GM23338 (cell line): ENCODE data around the gene ABI2. TPM values are rescaled to one million over a fixed set of nuclear protein-coding genes. Genes with fewer than 3 reads are reported as not detected.

Experiments
- ATAC-seq: fragments of 200-7000 bp; cut with Tn5 transposase; 3 replicates; pipeline ENCODE4 v1.9.1; 2020
- DNase-seq: peaks from one replicate; pipeline ENCODE4 v3.0.0-alpha.2; 2015; ENCODE audit warnings: low spot score
- H2AFZ ChIP-seq: fragments of 200-600 bp; sonication (generic); 2 replicates; pipeline ENCODE4 v1.8.0; 2016; ENCODE audit warnings: antibody characterized with exemption, mild to moderate bottlenecking, moderate library complexity
- H3F3A ChIP-seq: fragments of 200-600 bp; sonication (generic); replicated peaks from 2 replicates; pipeline ENCODE4 v1.8.0; 2017; ENCODE audit warnings: antibody characterized with exemption, mixed run types, low read depth
- H3K27ac ChIP-seq: fragments of 200-600 bp; sonication (generic); 2 replicates; pipeline ENCODE4 v1.6.1; 2016; ENCODE audit warnings: low read depth
- H3K27me3 ChIP-seq: fragments of 200-600 bp; sonication (generic); 2 replicates; pipeline ENCODE4 v1.8.0; 2016; ENCODE audit warnings: mild to moderate bottlenecking, mixed run types, moderate library complexity; ENCODE audit not compliant: insufficient read depth
- H3K36me3 ChIP-seq: fragments of 200-600 bp; sonication (generic); 2 replicates; pipeline ENCODE4 v1.8.0; 2016; ENCODE audit warnings: mild to moderate bottlenecking; ENCODE audit not compliant: insufficient read depth
- H3K4me1 ChIP-seq: fragments of 200-600 bp; sonication (generic); 2 replicates; pipeline ENCODE4 v1.8.0; 2016; ENCODE audit warnings: mild to moderate bottlenecking, moderate library complexity; ENCODE audit not compliant: insufficient read depth
- H3K4me2 ChIP-seq: fragments of 200-600 bp; sonication (generic); 2 replicates; pipeline ENCODE4 v1.7.1; 2017; ENCODE audit warnings: mixed run types
- H3K4me3 ChIP-seq: fragments of 200-600 bp; sonication (generic); 2 replicates; pipeline ENCODE4 v1.6.1; 2016; ENCODE audit warnings: mixed run types
- H3K79me2 ChIP-seq: fragments of 200-600 bp; sonication (generic); replicated peaks from 2 replicates; pipeline ENCODE4 v1.8.0; 2017; ENCODE audit warnings: mild to moderate bottlenecking; ENCODE audit not compliant: insufficient read depth
- H3K9me2 ChIP-seq: fragments of 200-600 bp; sonication (generic); 2 replicates; pipeline ENCODE4 v1.8.0; 2017; ENCODE audit not compliant: insufficient read depth
- H4K20me1 ChIP-seq: fragments of 200-600 bp; sonication (generic); replicated peaks from 2 replicates; pipeline ENCODE4 v1.8.0; 2017; ENCODE audit warnings: mild to moderate bottlenecking; ENCODE audit not compliant: insufficient read depth
- H3K27ac Mint-ChIP-seq: 2 replicates; pipeline ENCODE4 v1.8.0; 2020; ENCODE audit warnings: inconsistent platforms, mild to moderate bottlenecking, moderate library complexity, mixed read lengths
- H3K27me3 Mint-ChIP-seq: 3 replicates; pipeline ENCODE4 v1.8.0; 2022; ENCODE audit warnings: low read depth, mild to moderate bottlenecking, moderate library complexity, mixed read lengths, inconsistent platforms; ENCODE audit not compliant: insufficient read depth, poor library complexity
- H3K36me3 Mint-ChIP-seq: 3 replicates; pipeline ENCODE4 v1.8.0; 2021; ENCODE audit warnings: low read depth, mild to moderate bottlenecking, inconsistent platforms, moderate library complexity, mixed read lengths
- H3K4me1 Mint-ChIP-seq: 3 replicates; pipeline ENCODE4 v1.8.0; 2020; ENCODE audit warnings: mild to moderate bottlenecking, inconsistent platforms, mixed read lengths
- H3K4me3 Mint-ChIP-seq: 3 replicates; pipeline ENCODE4 v1.8.0; 2021; ENCODE audit warnings: moderate library complexity, mild to moderate bottlenecking, inconsistent platforms, mixed read lengths
- H3K9me3 Mint-ChIP-seq: 3 replicates; pipeline ENCODE4 v1.8.0; 2020; ENCODE audit warnings: moderate library complexity, mild to moderate bottlenecking, inconsistent platforms, mixed read lengths
- EZH2 ChIP-seq: fragments of 200-600 bp; sonication (generic); IDR thresholded peaks from one replicate; pipeline ENCODE4 v1.8.0; 2017; ENCODE audit warnings: antibody characterized with exemption, mild to moderate bottlenecking, low read depth; ENCODE audit not compliant: unreplicated experiment
- EZH2phosphoT487 ChIP-seq: fragments of 200-600 bp; sonication (generic); IDR thresholded peaks from one replicate; pipeline ENCODE4 v1.8.1; 2018; ENCODE audit warnings: antibody characterized with exemption; ENCODE audit not compliant: unreplicated experiment
- NANOG ChIP-seq: IDR thresholded peaks from 2 replicates; pipeline ENCODE4 v1.6.1; 2016; ENCODE audit warnings: antibody characterized with exemption, borderline replicate concordance
- POLR2AphosphoS5 ChIP-seq: IDR thresholded peaks from 2 replicates; pipeline ENCODE4 v1.6.1; 2016; ENCODE audit warnings: antibody characterized with exemption, low read depth
- ZNF114 ChIP-seq: fragments of 250-450 bp; sonication (Bioruptor Pico); IDR thresholded peaks from 2 replicates; pipeline ENCODE4 v1.5.0; 2020; ENCODE audit warnings: mild to moderate bottlenecking, moderate library complexity
- ZNF331 ChIP-seq: fragments of 250-450 bp; sonication (Bioruptor Pico); IDR thresholded peaks from 2 replicates; pipeline ENCODE4 v1.5.0; 2020; ENCODE audit warnings: low read depth, mild to moderate bottlenecking, moderate library complexity
- polyA plus RNA-seq: library from polyadenylated mRNA; unstranded; fragments of >200 nt; fragmentation: Nextera tagmentation; extraction: Ambion mirVana; gene quantifications from 2 replicates; pipeline ENCODE4 v1.2.1, GENCODE V29; 2016
- total RNA-seq: library from RNA; depleted of rRNA; stranded (reverse); fragments of >200 nt; shearing (Covaris generic); gene quantifications from 2 replicates; pipeline ENCODE4 v1.2.3, GENCODE V29; 2014
- TF ChIP-seq, protein P1 (sequence below): fragments of 250-450 bp; sonication (Bioruptor Pico); IDR thresholded peaks from 2 replicates; pipeline ENCODE4 v1.5.0; 2020; ENCODE audit warnings: mild to moderate bottlenecking, moderate library complexity
- TF ChIP-seq, protein P2 (sequence below): IDR thresholded peaks from one replicate; pipeline ENCODE4 v1.6.1; 2018; ENCODE audit warnings: antibody characterized with exemption; ENCODE audit not compliant: unreplicated experiment

The ABI2 gene
- total and polyA plus RNA-seq, 2 experiments from 2014 or later, result 46.5 to 114 TPM

DNA sequence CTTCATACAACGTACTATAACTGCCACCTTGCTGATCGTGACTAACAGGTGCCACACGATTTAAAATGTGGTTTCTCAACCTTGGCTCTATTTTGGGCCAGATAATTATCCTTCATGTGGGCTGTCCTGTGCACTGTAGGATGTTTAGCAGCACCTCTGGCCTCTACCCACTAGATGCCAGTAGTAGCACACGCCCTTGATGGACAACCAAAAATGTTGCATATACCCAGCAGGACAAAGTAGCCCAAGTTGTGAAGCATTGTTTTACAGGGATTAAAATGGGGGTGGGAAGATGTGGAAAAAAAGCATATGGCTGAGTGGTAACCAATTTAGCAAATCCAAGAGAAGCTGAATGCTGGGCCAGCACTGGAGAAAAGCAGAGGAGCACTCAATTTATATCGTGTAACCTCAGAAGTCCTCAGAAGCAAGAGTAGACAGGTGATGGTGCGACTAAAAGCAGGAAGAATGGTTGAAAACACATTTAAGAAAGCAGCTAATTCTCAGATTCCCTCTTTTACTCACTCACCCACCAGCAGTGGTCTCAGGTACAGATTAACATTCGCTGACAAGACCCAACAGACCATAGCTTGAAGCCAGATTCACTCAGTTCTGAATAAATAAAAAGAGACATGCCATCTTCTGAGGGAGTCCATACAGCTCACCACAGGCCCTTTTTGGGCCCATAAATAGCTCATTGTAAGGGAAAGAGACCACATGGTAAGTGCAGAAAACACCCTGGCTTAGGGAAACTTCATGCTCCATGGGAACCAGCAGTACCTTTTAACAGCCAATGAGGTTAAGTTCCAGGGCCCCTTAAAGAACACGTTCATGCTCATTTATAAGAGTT is 156.3 kb downstream of the ABI2 start (continued):
- TF ChIP-seq, protein P1, sequence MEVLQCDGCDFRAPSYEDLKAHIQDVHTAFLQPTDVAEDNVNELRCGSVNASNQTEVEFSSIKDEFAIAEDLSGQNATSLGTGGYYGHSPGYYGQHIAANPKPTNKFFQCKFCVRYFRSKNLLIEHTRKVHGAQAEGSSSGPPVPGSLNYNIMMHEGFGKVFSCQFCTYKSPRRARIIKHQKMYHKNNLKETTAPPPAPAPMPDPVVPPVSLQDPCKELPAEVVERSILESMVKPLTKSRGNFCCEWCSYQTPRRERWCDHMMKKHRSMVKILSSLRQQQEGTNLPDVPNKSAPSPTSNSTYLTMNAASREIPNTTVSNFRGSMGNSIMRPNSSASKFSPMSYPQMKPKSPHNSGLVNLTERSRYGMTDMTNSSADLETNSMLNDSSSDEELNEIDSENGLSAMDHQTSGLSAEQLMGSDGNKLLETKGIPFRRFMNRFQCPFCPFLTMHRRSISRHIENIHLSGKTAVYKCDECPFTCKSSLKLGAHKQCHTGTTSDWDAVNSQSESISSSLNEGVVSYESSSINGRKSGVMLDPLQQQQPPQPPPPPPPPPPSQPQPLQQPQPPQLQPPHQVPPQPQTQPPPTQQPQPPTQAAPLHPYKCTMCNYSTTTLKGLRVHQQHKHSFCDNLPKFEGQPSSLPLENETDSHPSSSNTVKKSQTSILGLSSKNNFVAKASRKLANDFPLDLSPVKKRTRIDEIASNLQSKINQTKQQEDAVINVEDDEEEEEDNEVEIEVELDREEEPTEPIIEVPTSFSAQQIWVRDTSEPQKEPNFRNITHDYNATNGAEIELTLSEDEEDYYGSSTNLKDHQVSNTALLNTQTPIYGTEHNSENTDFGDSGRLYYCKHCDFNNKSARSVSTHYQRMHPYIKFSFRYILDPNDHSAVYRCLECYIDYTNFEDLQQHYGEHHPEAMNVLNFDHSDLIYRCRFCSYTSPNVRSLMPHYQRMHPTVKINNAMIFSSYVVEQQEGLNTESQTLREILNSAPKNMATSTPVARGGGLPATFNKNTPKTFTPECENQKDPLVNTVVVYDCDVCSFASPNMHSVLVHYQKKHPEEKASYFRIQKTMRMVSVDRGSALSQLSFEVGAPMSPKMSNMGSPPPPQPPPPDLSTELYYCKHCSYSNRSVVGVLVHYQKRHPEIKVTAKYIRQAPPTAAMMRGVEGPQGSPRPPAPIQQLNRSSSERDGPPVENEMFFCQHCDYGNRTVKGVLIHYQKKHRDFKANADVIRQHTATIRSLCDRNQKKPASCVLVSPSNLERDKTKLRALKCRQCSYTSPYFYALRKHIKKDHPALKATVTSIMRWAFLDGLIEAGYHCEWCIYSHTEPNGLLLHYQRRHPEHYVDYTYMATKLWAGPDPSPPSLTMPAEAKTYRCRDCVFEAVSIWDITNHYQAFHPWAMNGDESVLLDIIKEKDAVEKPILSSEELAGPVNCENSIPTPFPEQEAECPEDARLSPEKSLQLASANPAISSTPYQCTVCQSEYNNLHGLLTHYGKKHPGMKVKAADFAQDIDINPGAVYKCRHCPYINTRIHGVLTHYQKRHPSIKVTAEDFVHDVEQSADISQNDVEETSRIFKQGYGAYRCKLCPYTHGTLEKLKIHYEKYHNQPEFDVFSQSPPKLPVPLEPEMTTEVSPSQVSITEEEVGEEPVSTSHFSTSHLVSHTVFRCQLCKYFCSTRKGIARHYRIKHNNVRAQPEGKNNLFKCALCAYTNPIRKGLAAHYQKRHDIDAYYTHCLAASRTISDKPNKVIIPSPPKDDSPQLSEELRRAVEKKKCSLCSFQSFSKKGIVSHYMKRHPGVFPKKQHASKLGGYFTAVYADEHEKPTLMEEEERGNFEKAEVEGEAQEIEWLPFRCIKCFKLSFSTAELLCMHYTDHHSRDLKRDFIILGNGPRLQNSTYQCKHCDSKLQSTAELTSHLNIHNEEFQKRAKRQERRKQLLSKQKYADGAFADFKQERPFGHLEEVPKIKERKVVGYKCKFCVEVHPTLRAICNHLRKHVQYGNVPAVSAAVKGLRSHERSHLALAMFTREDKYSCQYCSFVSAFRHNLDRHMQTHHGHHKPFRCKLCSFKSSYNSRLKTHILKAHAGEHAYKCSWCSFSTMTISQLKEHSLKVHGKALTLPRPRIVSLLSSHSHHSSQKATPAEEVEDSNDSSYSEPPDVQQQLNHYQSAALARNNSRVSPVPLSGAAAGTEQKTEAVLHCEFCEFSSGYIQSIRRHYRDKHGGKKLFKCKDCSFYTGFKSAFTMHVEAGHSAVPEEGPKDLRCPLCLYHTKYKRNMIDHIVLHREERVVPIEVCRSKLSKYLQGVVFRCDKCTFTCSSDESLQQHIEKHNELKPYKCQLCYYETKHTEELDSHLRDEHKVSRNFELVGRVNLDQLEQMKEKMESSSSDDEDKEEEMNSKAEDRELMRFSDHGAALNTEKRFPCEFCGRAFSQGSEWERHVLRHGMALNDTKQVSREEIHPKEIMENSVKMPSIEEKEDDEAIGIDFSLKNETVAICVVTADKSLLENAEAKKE (CRISPR knock-in tag), result no peak
- TF ChIP-seq ZNF331 (CRISPR knock-in tag), result no peak
- no peak for TF ChIP-seq NANOG

DNA sequence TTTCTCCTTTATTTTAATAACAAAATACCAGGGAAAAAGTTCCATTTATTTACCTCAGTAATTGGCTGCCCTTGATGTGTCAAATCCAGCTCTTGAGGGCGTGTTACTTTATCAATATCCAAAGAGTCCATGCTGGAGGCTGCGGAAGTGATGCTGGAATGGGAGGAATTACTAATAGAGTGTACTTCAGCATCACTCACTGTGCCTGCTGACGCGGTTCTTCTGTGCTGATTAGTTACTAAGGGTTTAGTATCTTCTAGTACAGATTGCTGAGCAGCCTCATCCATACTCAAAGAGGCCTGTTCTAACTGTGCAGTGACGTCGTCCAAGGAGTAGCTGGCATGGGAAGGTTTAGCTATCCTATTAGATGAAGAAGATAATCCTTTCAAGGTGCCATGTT is 161.3 kb downstream of the ABI2 start:
- Histone ChIP-seq H3K79me2 (peaks cover 5% of the 10 kb centered on the region; the same call in 1 of the 2 replicates), H3K27ac (no peak overlapping the region), H3K4me2 (no peak overlapping the region), H3K36me3 (peaks cover 7% of the 10 kb centered on the region; the same call in 1 of the 2 replicates), H3K9me2 (no peaks in the 10 kb centered on the region), H3F3A (0 out of 2 replicates have a peak, but pooled peaks cover 4% of the 10 kb centered on the region), H3K4me1 (peaks cover 5% of the 10 kb centered on the region; the same call in 1 of the 2 replicates), H3K4me3 (no peak overlapping the region), H4K20me1 (no peaks in the 10 kb centered on the region; the same call in 1 of the 2 replicates), H2AFZ (no peak overlapping the region), H3K27me3 (no peaks in the 10 kb centered on the region)
- Mint-ChIP-seq H3K4me1 (peaks cover 2% of the 10 kb centered on the region; the same call in 2 of the 3 replicates), H3K36me3 (peaks cover 17% of the 10 kb centered on the region; the same call in 1 of the 3 replicates), H3K9me3 (no peaks in the 10 kb centered on the region), H3K27ac (no peak overlapping the region), H3K27me3 (no peaks in the 10 kb centered on the region), H3K4me3 (no peak overlapping the region)
- DNase-seq (no peak), ATAC-seq (no peak)
- TF ChIP-seq, protein P2, sequence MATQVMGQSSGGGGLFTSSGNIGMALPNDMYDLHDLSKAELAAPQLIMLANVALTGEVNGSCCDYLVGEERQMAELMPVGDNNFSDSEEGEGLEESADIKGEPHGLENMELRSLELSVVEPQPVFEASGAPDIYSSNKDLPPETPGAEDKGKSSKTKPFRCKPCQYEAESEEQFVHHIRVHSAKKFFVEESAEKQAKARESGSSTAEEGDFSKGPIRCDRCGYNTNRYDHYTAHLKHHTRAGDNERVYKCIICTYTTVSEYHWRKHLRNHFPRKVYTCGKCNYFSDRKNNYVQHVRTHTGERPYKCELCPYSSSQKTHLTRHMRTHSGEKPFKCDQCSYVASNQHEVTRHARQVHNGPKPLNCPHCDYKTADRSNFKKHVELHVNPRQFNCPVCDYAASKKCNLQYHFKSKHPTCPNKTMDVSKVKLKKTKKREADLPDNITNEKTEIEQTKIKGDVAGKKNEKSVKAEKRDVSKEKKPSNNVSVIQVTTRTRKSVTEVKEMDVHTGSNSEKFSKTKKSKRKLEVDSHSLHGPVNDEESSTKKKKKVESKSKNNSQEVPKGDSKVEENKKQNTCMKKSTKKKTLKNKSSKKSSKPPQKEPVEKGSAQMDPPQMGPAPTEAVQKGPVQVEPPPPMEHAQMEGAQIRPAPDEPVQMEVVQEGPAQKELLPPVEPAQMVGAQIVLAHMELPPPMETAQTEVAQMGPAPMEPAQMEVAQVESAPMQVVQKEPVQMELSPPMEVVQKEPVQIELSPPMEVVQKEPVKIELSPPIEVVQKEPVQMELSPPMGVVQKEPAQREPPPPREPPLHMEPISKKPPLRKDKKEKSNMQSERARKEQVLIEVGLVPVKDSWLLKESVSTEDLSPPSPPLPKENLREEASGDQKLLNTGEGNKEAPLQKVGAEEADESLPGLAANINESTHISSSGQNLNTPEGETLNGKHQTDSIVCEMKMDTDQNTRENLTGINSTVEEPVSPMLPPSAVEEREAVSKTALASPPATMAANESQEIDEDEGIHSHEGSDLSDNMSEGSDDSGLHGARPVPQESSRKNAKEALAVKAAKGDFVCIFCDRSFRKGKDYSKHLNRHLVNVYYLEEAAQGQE, result no peak
- TF ChIP-seq POLR2AphosphoS5, result no peak
- no peak for TF ChIP-seq EZH2
- no peak for TF ChIP-seq ZNF114
- no peak for TF ChIP-seq EZH2phosphoT487
